Measurements from ENCODE around the gene IMPA2.

The IMPA2 gene

DNA sequence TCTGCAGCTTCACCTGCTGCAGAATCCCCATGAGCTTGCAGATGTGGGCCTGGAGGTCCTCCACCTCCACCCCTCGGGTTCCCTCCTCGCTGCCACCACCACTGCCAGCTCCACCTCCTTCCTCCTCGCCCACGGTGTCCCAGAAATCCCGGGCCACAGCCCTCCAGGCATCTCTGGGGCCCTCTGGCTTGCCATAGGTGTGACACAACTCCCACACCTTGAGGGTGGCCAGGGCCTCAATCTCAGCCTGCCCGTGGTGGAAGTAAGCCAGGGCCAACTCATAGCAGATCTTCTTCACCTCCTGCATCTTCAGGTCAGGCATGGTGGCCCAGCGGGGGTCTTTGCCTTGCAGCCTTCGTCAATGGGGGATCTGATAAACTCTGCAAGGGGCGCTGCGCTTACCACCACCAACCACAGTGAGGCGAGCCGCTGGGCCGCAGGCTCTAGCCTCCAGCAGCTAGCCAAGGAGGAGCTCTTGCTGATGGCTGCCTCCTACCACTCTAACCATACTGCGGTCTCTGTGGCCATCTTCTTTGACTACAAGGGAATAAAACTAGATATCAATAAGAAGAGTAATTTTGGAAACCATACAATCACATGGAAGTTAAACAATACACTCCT, 76.2 kb downstream of the IMPA2 start:
- Histone ChIP-seq H3K27me3 (ENCODE audit: low read depth, low read length) (no peaks in the 10 kb centered on the region), H3K9me3 (ENCODE audit: insufficient read depth, low read length) (no peaks in the 10 kb centered on the region)
- TF ChIP-seq CTCF (IDR thresholded peaks at IDR 0.05; ENCODE audit: low read depth, low read length) (peak; percentile 14; the same call in 1 of the 2 replicates), EZH2phosphoT487 (IDR thresholded peaks at IDR 0.05; ENCODE audit: low read depth) (no peak)

DNA sequence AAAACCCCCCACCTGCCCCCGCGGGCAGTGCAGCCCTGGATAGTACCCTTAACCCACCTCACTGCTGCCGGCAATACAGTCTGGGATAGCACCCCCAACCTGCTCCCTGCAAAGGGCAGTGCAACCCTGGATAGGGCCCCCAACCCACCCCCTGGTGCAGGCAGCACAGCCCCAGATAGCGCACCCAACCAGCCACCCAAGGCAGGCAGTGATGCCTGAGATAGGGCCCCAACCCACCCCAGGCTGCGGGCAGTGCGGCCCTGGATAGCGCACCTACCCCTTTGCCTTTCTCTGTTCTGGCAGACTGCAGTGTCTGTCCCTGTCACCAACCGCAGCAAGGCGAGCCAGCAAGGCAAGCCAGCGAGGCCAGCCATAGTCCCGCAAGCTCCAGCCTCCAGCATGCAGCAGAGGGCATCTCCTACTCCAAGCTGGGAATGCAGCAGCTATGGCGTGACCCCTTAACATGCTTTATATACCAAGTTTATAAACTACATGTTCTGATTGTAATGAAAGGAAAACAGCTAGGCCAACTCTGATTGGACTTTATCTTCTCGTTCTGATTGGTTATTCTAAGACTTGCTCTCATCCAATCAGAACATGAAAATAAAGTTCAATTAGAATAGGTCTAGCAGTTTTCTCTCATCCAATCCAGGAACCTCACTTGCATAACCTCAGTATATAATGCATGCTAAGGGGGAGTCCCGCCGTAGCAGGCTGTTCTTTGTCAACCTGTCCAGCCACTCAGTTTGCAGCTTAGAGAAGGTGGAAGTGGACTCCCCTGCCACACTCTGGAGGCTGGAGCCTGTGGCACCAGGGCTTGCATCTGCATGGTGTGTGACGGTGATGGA, 78.3 kb downstream of the IMPA2 start:
- Histone ChIP-seq H3K9me3 (ENCODE audit: insufficient read depth, low read length) (no peaks in the 10 kb centered on the region), H3K36me3 (replicated peaks; ENCODE audit: low read depth, low read length) (no peaks in the 10 kb centered on the region), H3K9ac (ENCODE audit: low read length) (no peak overlapping the region), H3K27me3 (ENCODE audit: low read depth, low read length) (no peaks in the 10 kb centered on the region), H3K4me1 (ENCODE audit: low read length) (peaks cover 10% of the 10 kb centered on the region), H3K27ac (ENCODE audit: low read length) (no peak overlapping the region), H3K4me3 (ENCODE audit: low read length) (peak overlapping the region; percentile 55), H4K20me1 (ENCODE audit: insufficient read depth, low read length) (no peaks in the 10 kb centered on the region), H2AFZ (ENCODE audit: low read depth, low read length) (no peak overlapping the region), H3K79me2 (ENCODE audit: low read length) (no peaks in the 10 kb centered on the region), H3K4me2 (ENCODE audit: low read length) (peak overlapping the region; percentile 53)
- TF ChIP-seq CTCF (IDR thresholded peaks at IDR 0.05; ENCODE audit: low read depth, low read length), result no peak
- TF ChIP-seq EZH2phosphoT487 (IDR thresholded peaks at IDR 0.05; ENCODE audit: low read depth), result no peak

More for the DNA sequence above, 76.2 kb downstream of the IMPA2 start:
- peaks cover 28% of the 10 kb centered on the region for H3K4me1 ChIP-seq (ENCODE audit: low read length)
- no peaks in the 10 kb centered on the region for H3K36me3 ChIP-seq (replicated peaks; ENCODE audit: low read depth, low read length)
- no peak overlapping the region for H3K4me3 ChIP-seq (ENCODE audit: low read length)
- H4K20me1 ChIP-seq (ENCODE audit: insufficient read depth, low read length), result no peaks in the 10 kb centered on the region
- no peak overlapping the region for H3K27ac ChIP-seq (ENCODE audit: low read length)
- H3K79me2 ChIP-seq (ENCODE audit: low read length), result no peaks in the 10 kb centered on the region
- H3K9ac ChIP-seq (ENCODE audit: low read length), result no peak overlapping the region
- no peak overlapping the region for H2AFZ ChIP-seq (ENCODE audit: low read depth, low read length)
- no peak overlapping the region for H3K4me2 ChIP-seq (ENCODE audit: low read length)

DNA sequence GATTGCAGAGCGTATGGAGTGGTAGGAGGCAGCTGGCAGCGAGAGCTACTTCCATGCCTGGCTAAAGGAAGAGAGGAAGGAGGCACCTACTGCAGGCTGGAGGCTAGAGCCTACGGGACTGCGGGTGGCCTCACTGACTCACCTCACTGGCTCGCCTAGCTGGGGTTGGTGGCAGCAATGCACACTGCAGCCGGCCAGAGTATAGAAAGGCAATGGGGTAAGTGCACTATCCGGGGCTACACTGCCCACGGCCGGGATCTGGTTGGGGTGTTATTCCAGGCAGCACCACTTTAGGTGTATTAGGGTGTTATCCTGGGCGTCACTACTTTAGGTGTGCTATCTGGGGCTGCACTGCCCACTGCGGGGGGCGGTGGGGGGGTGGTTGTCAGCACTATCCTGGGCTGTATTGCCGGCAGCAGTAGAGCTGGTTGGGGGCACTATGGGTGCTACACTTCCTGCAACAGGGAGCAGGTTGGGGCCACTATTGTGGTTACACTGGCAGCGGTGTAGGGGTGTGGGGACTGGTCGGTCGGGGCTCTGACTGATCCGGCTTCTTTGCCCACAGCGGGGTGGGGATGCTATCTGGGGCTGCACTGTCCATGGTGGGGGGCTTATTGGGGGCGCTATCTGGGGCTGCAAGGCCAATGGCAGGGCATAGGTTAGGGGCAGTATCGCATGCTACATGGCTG, 79.0 kb downstream of the IMPA2 start:
- Histone ChIP-seq H3K4me2 (ENCODE audit: low read length) (peak overlapping the region; percentile 53), H3K36me3 (replicated peaks; ENCODE audit: low read depth, low read length) (no peaks in the 10 kb centered on the region), H4K20me1 (ENCODE audit: insufficient read depth, low read length) (no peaks in the 10 kb centered on the region), H3K79me2 (ENCODE audit: low read length) (no peaks in the 10 kb centered on the region), H3K9ac (ENCODE audit: low read length) (no peak overlapping the region), H2AFZ (ENCODE audit: low read depth, low read length) (no peak overlapping the region), H3K9me3 (ENCODE audit: insufficient read depth, low read length) (no peaks in the 10 kb centered on the region), H3K27ac (ENCODE audit: low read length) (no peak overlapping the region), H3K27me3 (ENCODE audit: low read depth, low read length) (0 out of 2 replicates have a peak, but pooled peaks cover 3% of the 10 kb centered on the region), H3K4me1 (ENCODE audit: low read length) (peaks cover 10% of the 10 kb centered on the region), H3K4me3 (ENCODE audit: low read length) (peak overlapping the region; percentile 55)
- TF ChIP-seq EZH2phosphoT487 (IDR thresholded peaks at IDR 0.05; ENCODE audit: low read depth) (no peak), CTCF (IDR thresholded peaks at IDR 0.05; ENCODE audit: low read depth, low read length) (no peak)

DNA sequence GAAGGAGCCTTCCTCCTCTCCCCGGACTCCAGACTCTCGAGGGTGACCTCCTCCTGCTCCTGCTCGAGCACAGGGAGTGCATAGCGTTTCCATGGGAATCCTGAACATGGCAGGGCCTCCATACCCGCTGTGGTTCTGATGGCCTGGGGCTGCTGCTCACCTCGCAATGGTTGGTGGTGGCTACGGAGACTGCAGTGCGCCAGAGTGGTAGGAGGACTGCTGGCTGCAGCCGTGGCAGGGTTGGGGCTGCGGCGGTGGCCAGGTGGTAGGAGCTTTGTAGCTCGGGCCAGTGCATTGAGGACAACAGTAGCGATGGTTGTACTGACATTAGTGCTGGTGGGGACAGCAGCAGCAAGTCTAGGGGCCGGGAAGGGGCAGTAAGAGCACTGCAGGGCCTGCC, 80.4 kb downstream of the IMPA2 start:
- Histone ChIP-seq H3K27ac (ENCODE audit: low read length) (no peak overlapping the region), H3K4me2 (ENCODE audit: low read length) (no peak overlapping the region), H3K79me2 (ENCODE audit: low read length) (no peaks in the 10 kb centered on the region), H4K20me1 (ENCODE audit: insufficient read depth, low read length) (no peaks in the 10 kb centered on the region), H3K9me3 (ENCODE audit: insufficient read depth, low read length) (no peaks in the 10 kb centered on the region), H3K27me3 (ENCODE audit: low read depth, low read length) (0 out of 2 replicates have a peak, but pooled peaks cover 3% of the 10 kb centered on the region), H2AFZ (ENCODE audit: low read depth, low read length) (no peak overlapping the region), H3K9ac (ENCODE audit: low read length) (no peak overlapping the region), H3K4me3 (ENCODE audit: low read length) (no peak overlapping the region), H3K36me3 (replicated peaks; ENCODE audit: low read depth, low read length) (no peaks in the 10 kb centered on the region), H3K4me1 (ENCODE audit: low read length) (peaks cover 10% of the 10 kb centered on the region)
- TF ChIP-seq EZH2phosphoT487 (IDR thresholded peaks at IDR 0.05; ENCODE audit: low read depth) (no peak), CTCF (IDR thresholded peaks at IDR 0.05; ENCODE audit: low read depth, low read length) (no peak)

Measured in OCI-LY3 (cell line).